Epidermal melanocyte (primary cell): ENCODE results near the gene SRF.

Experiments used
- DNase-seq: peaks from one replicate; pipeline ENCODE4 v3.0.0; 2011; ENCODE audit warnings: low spot score; ENCODE audit not compliant: insufficient read length

SRF gene

GRCh38 chr6:43216200-43216599 is 45.1 kb downstream of the SRF start:
- no peak for DNase-seq

GRCh38 chr6:43217351-43217750 is 46.3 kb downstream of the SRF start:
- no peak for DNase-seq

- DNase-seq, result no peak
Observed at GRCh38 chr6:43219119-43219518, 48.0 kb downstream of the SRF start.

GRCh38 chr6:43219814-43220213 is 48.7 kb downstream of the SRF start:
- no peak for DNase-seq

GRCh38 chr6:43220439-43220951 is 49.4 kb downstream of the SRF start:
- DNase-seq, result no peak

GRCh38 chr6:43221046-43221972 is 50.2 kb downstream of the SRF start:
- no peak for DNase-seq

- no peak for DNase-seq
Observed at GRCh38 chr6:43222418-43223059, 51.5 kb downstream of the SRF start.

- no peak for DNase-seq
Observed at GRCh38 chr6:43223175-43223574, 52.1 kb downstream of the SRF start.

GRCh38 chr6:43226192-43226851 is 55.3 kb downstream of the SRF start:
- no peak for DNase-seq

- peak; percentile 61 for DNase-seq
Observed at GRCh38 chr6:43228951-43229802, 58.1 kb downstream of the SRF start, which contains the start of gene DNPH1. TSS of gene DNPH1 (minus strand) at chr6:43229481. CDS start at chr6:43229456, 25 bp downstream.

- DNase-seq, result no peak
Observed at GRCh38 chr6:43229803-43230620, 58.9 kb downstream of the SRF start.

GRCh38 chr6:43231053-43231452 is 60.0 kb downstream of the SRF start:
- no peak for DNase-seq
